D721Med (cell line): ENCODE measurements around the gene CENPV.

Source experiments
- DNase-seq: peaks from one replicate; pipeline ENCODE4 v3.0.0; 2011; ENCODE audit warnings: low spot score; ENCODE audit not compliant: insufficient read length
- FAIRE-seq: peaks from 2 replicates; lab custom pipeline; 2011; peaks lifted over from hg19 to GRCh38; lab: Jason Lieb, UNC
- TF ChIP-seq, protein P1 (sequence below): IDR thresholded peaks from 2 replicates; pipeline ENCODE4 v1.5.1; 2012; ENCODE audit warnings: mild to moderate bottlenecking, control low read depth; ENCODE audit not compliant: insufficient read depth; ENCODE audit errors: missing control alignments

Gene CENPV

DNA sequence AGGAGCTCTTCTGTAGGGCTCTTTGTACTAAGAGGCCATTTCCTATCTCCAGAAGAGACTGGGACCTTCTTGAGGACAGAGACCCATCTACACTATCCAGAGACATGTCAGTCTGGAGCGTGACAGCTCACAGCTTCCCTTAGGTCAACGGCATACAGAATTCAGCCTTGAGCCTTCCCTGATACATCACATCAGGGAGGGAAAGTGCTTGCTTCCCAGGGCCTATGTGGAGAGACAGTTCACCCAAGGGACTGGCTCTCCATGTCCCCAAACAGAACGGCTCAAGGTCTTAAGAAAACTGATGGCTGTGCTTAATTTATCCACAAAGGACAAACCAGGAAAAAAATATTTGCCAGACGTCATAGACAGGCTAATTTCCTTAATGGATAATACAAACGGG, 7.7 kb downstream of the CENPV start:
- FAIRE-seq (no peak), DNase-seq (no peak)
- TF ChIP-seq, protein P1, sequence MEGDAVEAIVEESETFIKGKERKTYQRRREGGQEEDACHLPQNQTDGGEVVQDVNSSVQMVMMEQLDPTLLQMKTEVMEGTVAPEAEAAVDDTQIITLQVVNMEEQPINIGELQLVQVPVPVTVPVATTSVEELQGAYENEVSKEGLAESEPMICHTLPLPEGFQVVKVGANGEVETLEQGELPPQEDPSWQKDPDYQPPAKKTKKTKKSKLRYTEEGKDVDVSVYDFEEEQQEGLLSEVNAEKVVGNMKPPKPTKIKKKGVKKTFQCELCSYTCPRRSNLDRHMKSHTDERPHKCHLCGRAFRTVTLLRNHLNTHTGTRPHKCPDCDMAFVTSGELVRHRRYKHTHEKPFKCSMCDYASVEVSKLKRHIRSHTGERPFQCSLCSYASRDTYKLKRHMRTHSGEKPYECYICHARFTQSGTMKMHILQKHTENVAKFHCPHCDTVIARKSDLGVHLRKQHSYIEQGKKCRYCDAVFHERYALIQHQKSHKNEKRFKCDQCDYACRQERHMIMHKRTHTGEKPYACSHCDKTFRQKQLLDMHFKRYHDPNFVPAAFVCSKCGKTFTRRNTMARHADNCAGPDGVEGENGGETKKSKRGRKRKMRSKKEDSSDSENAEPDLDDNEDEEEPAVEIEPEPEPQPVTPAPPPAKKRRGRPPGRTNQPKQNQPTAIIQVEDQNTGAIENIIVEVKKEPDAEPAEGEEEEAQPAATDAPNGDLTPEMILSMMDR: no peak

DNA sequence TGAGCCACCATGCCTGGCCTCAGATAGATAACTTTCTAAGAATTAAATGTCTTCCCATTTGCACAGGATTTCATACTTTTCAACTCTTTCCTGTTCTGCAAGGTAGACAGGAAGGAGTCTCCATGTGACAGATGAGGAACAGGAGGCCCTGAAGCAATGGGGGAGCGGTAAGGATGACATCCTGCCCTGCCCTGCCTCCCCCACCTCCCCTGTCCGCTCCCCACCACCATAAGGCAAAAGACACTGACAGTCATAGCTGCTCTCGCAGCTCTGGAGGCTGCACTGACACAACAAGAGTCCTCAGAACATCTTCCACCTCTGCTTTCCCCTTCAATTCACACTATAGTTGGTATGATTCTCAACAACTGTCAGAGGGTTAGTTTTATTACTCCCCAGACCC, 9.7 kb downstream of the CENPV start:
- FAIRE-seq (no peak), DNase-seq (no peak)
- TF ChIP-seq, protein P1: no peak

DNA sequence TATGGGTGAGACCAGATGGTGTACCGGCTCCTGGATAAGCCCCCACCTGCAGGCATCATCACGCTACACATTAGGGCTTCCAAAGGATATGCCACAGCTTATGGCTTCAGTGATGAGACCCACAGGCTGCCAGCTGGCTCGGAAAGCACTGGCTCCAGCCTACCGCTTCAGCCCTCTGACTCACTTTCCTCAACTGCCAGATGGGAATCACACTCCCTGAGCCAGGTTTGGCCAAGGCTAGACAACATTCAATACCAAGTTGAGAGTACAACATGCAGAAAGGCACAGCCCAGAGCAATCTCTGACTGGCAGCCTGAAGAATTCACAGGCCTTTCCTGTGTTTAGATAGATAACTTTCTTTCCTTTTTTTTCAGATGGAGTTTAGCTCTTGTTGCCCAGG, 10.3 kb downstream of the CENPV start:
- FAIRE-seq (no peak), DNase-seq (no peak)
- TF ChIP-seq, protein P1: no peak

DNA sequence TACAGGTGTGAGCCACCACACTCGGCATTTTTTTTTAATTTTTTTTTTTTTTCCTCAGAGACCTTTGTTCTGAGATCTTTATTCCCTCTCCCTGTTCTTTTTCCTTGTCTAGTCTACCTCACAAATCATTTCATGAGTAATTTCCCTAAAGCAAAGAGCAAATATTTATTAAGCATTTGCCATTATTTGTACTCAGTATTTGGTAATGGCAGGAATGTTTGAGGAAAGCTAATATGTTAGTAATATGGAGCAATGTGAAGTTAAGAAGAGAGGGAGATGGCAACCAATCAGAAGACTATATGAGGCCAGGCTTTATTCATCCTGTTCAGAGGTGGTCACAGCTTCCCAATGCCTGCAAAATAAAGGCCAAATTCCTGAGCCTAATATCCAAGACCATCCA, 13.3 kb downstream of the CENPV start:
- TF ChIP-seq, protein P1: no peak
- DNase-seq (no peak), FAIRE-seq (no peak)

DNA sequence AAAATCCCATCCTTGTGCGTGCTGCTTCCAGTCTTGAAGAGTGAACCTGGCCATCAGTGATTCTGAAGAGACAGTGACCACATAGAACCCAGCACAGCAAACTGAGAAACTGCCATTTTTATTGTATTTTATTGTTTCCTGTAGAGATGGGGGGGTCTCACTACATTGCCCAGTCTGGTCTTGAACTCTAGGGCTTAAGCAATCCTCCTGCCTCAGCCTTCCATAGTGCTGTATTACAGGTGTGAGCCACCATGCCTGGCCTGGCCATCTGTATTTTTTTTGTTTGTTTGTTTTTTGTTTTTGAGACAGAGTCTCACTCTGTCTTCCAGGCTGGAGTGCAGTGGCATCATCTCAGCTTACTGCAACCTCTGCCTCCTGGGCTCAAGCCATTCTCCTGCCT, 13.9 kb downstream of the CENPV start:
- TF ChIP-seq, protein P1: no peak
- FAIRE-seq: no peak
- DNase-seq: no peak

DNA sequence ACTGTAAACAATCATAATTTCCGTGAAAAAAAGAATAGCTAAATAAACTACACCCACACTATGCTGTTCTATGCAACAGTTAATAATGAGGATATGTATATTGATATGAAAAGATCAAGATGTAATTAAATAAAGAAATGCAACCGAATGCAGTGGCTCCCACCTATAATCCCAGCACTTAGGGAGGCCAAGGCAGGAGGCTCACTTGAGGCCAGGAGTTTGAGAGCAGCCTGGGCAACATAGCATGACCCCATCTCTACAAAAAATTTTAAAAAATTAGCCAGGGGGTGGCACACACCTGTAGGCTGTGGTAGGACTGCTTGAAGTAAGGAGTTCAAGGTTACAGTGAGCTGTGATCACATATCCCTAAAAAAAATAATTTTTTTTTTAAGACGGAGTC, 14.9 kb downstream of the CENPV start:
- TF ChIP-seq, protein P1: no peak
- no peak for DNase-seq
- no peak for FAIRE-seq

DNA sequence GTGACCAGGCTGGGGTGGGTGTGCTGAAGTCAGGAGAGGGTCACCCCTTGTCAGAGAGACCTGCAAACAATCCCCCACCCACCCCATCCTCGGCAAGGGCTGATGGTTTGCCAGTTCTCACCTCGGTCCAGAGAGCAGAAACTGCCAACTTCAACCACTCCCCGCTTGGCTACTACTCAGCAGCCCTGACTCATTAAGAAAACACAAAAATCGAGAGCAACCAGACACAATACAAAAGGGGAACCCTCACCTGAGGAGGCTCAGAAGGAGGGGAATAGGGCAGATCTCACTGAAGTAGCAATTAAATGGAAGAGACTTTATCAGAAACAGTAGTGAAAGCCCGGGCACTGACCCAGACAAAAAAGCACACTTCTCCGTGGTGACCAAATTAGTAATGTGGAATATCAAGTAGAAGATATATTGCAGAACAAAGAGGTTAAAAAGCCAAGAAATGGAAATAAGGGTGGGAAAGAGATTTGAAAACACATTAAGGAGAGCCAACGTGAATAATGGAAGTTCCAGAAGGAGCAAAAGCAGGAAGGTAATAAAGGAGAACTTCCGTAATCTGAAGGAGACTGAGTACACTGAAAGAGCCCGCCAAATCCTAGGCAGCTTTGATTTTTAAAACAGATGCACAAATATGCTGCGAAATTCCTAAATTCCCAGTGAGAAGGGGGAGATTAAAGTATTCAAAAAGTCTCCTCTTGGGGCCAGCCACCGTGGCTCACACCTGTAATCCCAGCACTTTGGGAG, 23.6 kb downstream of the CENPV start:
- DNase-seq (no peak), FAIRE-seq (no peak)
- TF ChIP-seq, protein P1: no peak
